Smooth muscle cell (in vitro differentiated cells): Measurements from ENCODE around the gene TXNRD1. TPM values are rescaled to one million over a fixed set of nuclear protein-coding genes. Genes with fewer than 3 reads are reported as not detected.

Experiments
- DNase-seq: peaks from one replicate; lab custom pipeline; 2025; ENCODE audit not compliant: unreplicated experiment; lab: John Stamatoyannopoulos, UW
- H2AFZ ChIP-seq: fragments of 200-600 bp; sonication (generic); 2 replicates; pipeline ENCODE4 v1.6.0; 2016; ENCODE audit warnings: antibody characterized with exemption, low read depth, mild to moderate bottlenecking
- H3F3A ChIP-seq: fragments of 200-600 bp; sonication (generic); 2 replicates; pipeline ENCODE4 v1.6.0; 2017; ENCODE audit warnings: antibody characterized with exemption, low read depth
- H3K27ac ChIP-seq: fragments of 200-600 bp; sonication (generic); 2 replicates; pipeline ENCODE4 v1.5.1; 2016; ENCODE audit warnings: low read depth, mild to moderate bottlenecking
- H3K27me3 ChIP-seq: fragments of 200-600 bp; sonication (generic); 2 replicates; pipeline ENCODE4 v1.6.1; 2016; ENCODE audit warnings: low read depth, mild to moderate bottlenecking
- H3K36me3 ChIP-seq: fragments of 200-600 bp; sonication (generic); 2 replicates; pipeline ENCODE4 v1.5.1; 2016; ENCODE audit warnings: low read depth
- H3K4me1 ChIP-seq: fragments of 200-600 bp; sonication (generic); 2 replicates; pipeline ENCODE4 v1.5.1; 2016; ENCODE audit warnings: low read depth
- H3K4me2 ChIP-seq: fragments of 200-600 bp; sonication (generic); 2 replicates; pipeline ENCODE4 v1.6.0; 2016; ENCODE audit warnings: mild to moderate bottlenecking
- H3K4me3 ChIP-seq: fragments of 200-600 bp; sonication (generic); 2 replicates; pipeline ENCODE4 v1.5.1; 2016; ENCODE audit warnings: mild to moderate bottlenecking
- H3K79me2 ChIP-seq: fragments of 200-600 bp; sonication (generic); 2 replicates; pipeline ENCODE4 v1.6.0; 2016; ENCODE audit warnings: low read depth, mild to moderate bottlenecking
- H3K9ac ChIP-seq: fragments of 200-600 bp; sonication (generic); 2 replicates; pipeline ENCODE4 v1.6.0; 2016; ENCODE audit warnings: low read depth
- H3K9me3 ChIP-seq: fragments of 200-600 bp; sonication (generic); replicated peaks from 2 replicates; pipeline ENCODE4 v1.5.1; 2016; ENCODE audit warnings: low read depth
- H4K20me1 ChIP-seq: fragments of 200-600 bp; sonication (generic); 2 replicates; pipeline ENCODE4 v1.6.0; 2016; ENCODE audit warnings: low read depth
- CTCF ChIP-seq: fragments of 200-600 bp; sonication (generic); IDR thresholded peaks from 2 replicates; pipeline ENCODE4 v1.5.1; 2017; ENCODE audit warnings: borderline replicate concordance, mild to moderate bottlenecking, antibody characterized with exemption; ENCODE audit not compliant: insufficient read depth, poor library complexity, severe bottlenecking
- WGBS: methylation state at CpG from one replicate; pipeline ENCODE4 v1.1.7; 2016; ENCODE audit warnings: low lambda C conversion rate; 5-methylcytosine and 5-hydroxymethylcytosine counted together
- polyA plus RNA-seq: library from polyadenylated mRNA; unstranded; fragments of >200 nt; fragmentation: Nextera tagmentation; extraction: Ambion mirVana; gene quantifications from 2 replicates; pipeline ENCODE4 v1.2.1, GENCODE V29; 2016
- total RNA-seq: library from RNA; depleted of rRNA; stranded (reverse); fragments of >200 nt; gene quantifications from 2 replicates; pipeline ENCODE4 v1.2.3, GENCODE V29; 2014

Gene TXNRD1
- total and polyA plus RNA-seq, 2 experiments from 2014 or later = 31.1 to 61.7 TPM

GRCh38 chr12:104305349-104305748 lies 89.8 kb downstream of the TXNRD1 start:
- TF ChIP-seq CTCF = no peak
- WGBS = 93% methylated on average over 2 of the region's 2 CpGs
- H3K9me3 ChIP-seq = no peaks in the 10 kb centered on the region
- no peak overlapping the region for H3K9ac ChIP-seq
- no peak overlapping the region for H3K27ac ChIP-seq
- DNase-seq = no peak
- peaks cover 12% of the 10 kb centered on the region for H3F3A ChIP-seq
- H3K4me3 ChIP-seq = no peak overlapping the region
- H4K20me1 ChIP-seq = peaks cover 90% of the 10 kb centered on the region
- H3K36me3 ChIP-seq = no peaks in the 10 kb centered on the region
- H2AFZ ChIP-seq = no peak overlapping the region
- H3K4me2 ChIP-seq = no peak overlapping the region
- peaks cover 78% of the 10 kb centered on the region for H3K79me2 ChIP-seq
- H3K4me1 ChIP-seq = peaks cover 5% of the 10 kb centered on the region
- H3K27me3 ChIP-seq = no peaks in the 10 kb centered on the region

GRCh38 chr12:104306376-104306775 lies 90.8 kb downstream of the TXNRD1 start:
- WGBS = 99% methylated on average over 2 of the region's 2 CpGs
- Histone ChIP-seq H3F3A (peaks cover 12% of the 10 kb centered on the region), H4K20me1 (peaks cover 91% of the 10 kb centered on the region), H2AFZ (no peak overlapping the region), H3K27ac (no peak overlapping the region), H3K9me3 (no peaks in the 10 kb centered on the region), H3K36me3 (peaks cover 4% of the 10 kb centered on the region), H3K4me2 (no peak overlapping the region), H3K4me3 (no peak overlapping the region), H3K4me1 (peaks cover 5% of the 10 kb centered on the region), H3K27me3 (no peaks in the 10 kb centered on the region), H3K79me2 (peaks cover 78% of the 10 kb centered on the region), H3K9ac (no peak overlapping the region)
- TF ChIP-seq CTCF = no peak
- DNase-seq = no peak

DNA sequence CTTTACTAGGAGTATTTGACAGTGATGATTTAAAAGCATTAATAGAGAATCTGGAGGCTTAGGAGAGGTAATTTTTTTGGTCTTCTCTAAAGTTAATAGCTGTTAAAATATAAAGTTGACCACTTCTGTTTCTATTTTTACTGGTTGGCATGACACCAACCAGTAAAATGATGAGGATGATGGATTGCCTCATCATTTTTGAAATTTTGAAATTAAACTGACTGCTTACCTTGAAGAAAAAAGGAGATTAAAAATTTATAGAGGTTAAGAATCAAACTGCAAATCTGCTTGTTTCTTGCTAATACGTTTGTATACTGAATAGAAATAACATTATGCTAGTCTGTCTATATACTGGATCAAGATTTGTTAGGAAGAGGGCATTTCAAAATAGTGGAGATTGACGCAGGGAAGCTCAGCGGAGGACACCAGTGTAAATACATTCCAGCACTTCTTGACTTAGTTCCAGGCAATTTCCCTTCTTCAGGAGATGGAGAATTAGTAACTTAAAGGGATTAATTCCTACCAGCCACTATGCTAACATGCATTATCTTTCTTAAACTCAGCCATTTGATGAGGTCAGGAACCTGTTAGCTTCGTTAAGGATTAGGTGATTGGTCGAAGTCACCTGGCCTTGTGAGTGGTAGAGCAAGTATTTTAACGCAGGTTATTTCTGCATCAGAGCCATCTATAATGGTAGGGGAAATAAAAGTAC lies 91.5 kb downstream of the TXNRD1 start:
- Histone ChIP-seq H3F3A (peaks cover 9% of the 10 kb centered on the region), H3K27ac (no peak overlapping the region), H3K4me2 (no peak overlapping the region), H3K9ac (no peak overlapping the region), H3K79me2 (peaks cover 73% of the 10 kb centered on the region), H3K4me3 (no peak overlapping the region), H3K36me3 (peaks cover 5% of the 10 kb centered on the region), H3K4me1 (peaks cover 5% of the 10 kb centered on the region), H4K20me1 (peaks cover 85% of the 10 kb centered on the region), H3K27me3 (no peaks in the 10 kb centered on the region), H2AFZ (no peak overlapping the region), H3K9me3 (no peaks in the 10 kb centered on the region)
- TF ChIP-seq CTCF = no peak
- 89% methylated on average over 6 of the region's 6 CpGs for WGBS
- no peak for DNase-seq

DNA sequence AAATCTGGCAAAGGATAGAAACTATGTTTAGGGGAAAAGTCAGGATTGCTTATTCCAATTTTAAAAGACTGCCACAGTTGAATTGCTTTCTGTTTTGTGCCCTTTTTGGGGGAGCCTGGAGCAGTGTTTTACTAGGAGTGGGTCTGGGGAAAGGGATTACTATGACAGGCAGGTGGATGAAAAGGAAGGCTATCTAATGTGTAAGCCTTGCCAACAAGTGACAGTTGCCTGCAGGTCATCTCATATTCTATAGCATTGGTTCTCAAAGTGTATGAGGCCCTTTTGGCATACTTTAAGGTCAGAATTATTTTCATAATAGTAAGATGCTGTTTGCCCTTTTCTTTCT lies 92.0 kb downstream of the TXNRD1 start:
- TF ChIP-seq CTCF = no peak
- Histone ChIP-seq H3K27me3 (no peaks in the 10 kb centered on the region), H3K79me2 (peaks cover 74% of the 10 kb centered on the region), H3K4me1 (peaks cover 5% of the 10 kb centered on the region), H3K9me3 (no peaks in the 10 kb centered on the region), H3F3A (peaks cover 8% of the 10 kb centered on the region), H3K4me2 (no peak overlapping the region), H2AFZ (no peak overlapping the region), H4K20me1 (peaks cover 85% of the 10 kb centered on the region), H3K9ac (no peak overlapping the region), H3K36me3 (peaks cover 11% of the 10 kb centered on the region), H3K4me3 (no peak overlapping the region), H3K27ac (no peak overlapping the region)
- DNase-seq = no peak
